Motor neuron (in vitro differentiated cells): ENCODE data around the gene POLR2J2. TPM values are rescaled to one million over a fixed set of nuclear protein-coding genes. Genes with fewer than 3 reads are reported as not detected.
A peak's percentile ranks its signal among the peaks of the same experiment; 100 is the strongest.
"Not testable (repeated sequence)": the region's sequence is repeated elsewhere in the genome, so short reads cannot be mapped to it uniquely, and the experiment has no call there.

Source experiments
- ATAC-seq, 8 experiments: fragments of 200-7000 bp; cut with Tn5 transposase; replicated peaks in 6 of 8; 2 replicates each; pipeline ENCODE4 v1.8.0; 2021; ENCODE audit warnings: mild to moderate bottlenecking in 8 of 8, moderate library complexity in 8 of 8
- H3K27ac ChIP-seq, 2 donors: fragments of 250-450 bp; sonication (Bioruptor Pico); 2 replicates each; pipeline ENCODE4 v1.9.0; 2021; ENCODE audit warnings: antibody characterized with exemption in 2 of 2, mild to moderate bottlenecking in 2 of 2, moderate library complexity in 1 of 2
- H3K4me1 ChIP-seq, 2 donors: fragments of 250-450 bp; sonication (Bioruptor Pico); replicated peaks in 1 of 2; 2 replicates each; pipeline ENCODE4 v1.6.1; 2021; ENCODE audit warnings: antibody characterized with exemption in 2 of 2, mild to moderate bottlenecking in 2 of 2, moderate library complexity in 1 of 2
- H3K4me3 ChIP-seq, 5 donors: fragments of 250-450 bp; sonication (Bioruptor Pico); 2 replicates each; pipeline ENCODE4 v1.9.0; 2021; ENCODE audit warnings: antibody characterized with exemption in 5 of 5, mild to moderate bottlenecking in 5 of 5, moderate library complexity in 4 of 5
- WGBS, 10 experiments: fragments of 450-650 bp; shearing (Covaris generic); methylation state at CpG; one replicate each; pipeline ENCODE4 v1.0.0; 2022; 5-methylcytosine and 5-hydroxymethylcytosine counted together
- in situ Hi-C, 9 experiments: fragments of 400-800 bp; cut with MboI; loops; one replicate each; pipeline ENCODE4 v1.15.0; 2021; ENCODE audit warnings: low sequenced_read_pairs in 9 of 9, low pct_unique_long_range_greater_than_20kb in 2 of 9; ENCODE audit not compliant: unreplicated experiment in 9 of 9
- total RNA-seq, 8 experiments: library from RNA; unstranded; fragments of 300-600 nt; gene quantifications; 2 replicates each; pipeline versions ENCODE4 v1.2.3 to v1.2.4, GENCODE V29; 2022

Gene POLR2J2
- total RNA-seq, 8 experiments from 2014 or later: 0.43 to 13.7 (median 1.6) TPM

DNA sequence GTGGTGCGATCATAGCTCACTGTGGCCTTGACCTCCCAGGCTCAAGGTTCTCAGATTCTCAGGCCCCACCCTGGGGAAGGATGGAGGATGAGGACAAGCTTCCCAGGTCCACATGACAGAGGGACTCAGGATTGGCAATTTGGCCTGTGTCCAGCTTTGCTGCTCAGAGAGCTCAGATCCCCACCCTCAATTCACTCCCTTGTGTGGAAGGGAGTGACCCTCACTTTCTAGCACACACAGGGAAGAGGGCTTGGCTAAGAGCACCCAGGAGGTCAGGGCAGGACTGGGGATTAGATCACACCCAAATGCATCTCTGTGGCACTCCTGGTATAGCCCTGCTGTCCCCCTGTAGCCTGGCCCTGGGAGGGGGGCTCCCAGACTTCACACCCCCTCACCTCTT lies 28.1 kb downstream of the POLR2J2 start:
- H3K4me3 ChIP-seq, in situ Hi-C loops, H3K4me1 ChIP-seq, H3K27ac ChIP-seq: not testable (repeated sequence)
- ATAC-seq: peak in 3 of 8 experiments; percentile 12 to 52 (median 28)
- WGBS, 10 experiments: no CpG with 5 or more reads among the region's 1 CpG

- H3K27ac ChIP-seq, H3K4me1 ChIP-seq, in situ Hi-C loops, H3K4me3 ChIP-seq: not testable (repeated sequence)
- no CpG with 5 or more reads among the region's 9 CpGs for WGBS, 10 experiments
- peak in 5 of 8 experiments; percentile 7 to 51 (median 16) for ATAC-seq
Observed at GRCh38 chr7:102642691-102643090, 28.8 kb downstream of the POLR2J2 start, which contains the start of gene UPK3BL1. Gene UPK3BL1 (minus strand): TSS chr7:102642791. CDS start chr7:102642741, 50 bp downstream.

GRCh38 chr7:102638848-102639247 lies 32.6 kb downstream of the POLR2J2 start:
- no CpG with 5 or more reads among the region's 11 CpGs for WGBS, 10 experiments
- peak in 3 of 8 experiments; percentile 5 to 23 (median 23) for ATAC-seq
- in situ Hi-C loops, H3K4me3 ChIP-seq, H3K27ac ChIP-seq, H3K4me1 ChIP-seq: not testable (repeated sequence)

DNA sequence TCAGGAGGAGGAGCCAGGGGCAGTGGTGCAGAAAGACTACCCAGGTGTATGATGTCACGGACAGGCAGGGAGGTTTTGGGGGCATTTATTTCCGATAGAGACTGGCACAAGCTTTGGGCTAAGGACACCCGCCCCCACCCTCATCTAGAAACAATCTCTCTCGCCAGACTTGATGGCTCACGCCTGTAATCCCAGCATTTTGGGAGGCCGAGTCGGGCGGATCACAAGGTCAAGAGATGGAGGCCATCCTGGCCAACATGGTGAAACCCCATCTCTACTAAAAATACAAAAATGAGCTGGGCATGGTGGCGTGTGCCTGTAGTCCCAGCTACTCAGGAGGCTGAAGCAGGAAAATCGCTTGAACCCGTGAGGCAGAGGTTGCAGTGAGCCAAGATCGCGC lies 34.5 kb downstream of the POLR2J2 start:
- H3K27ac ChIP-seq, in situ Hi-C loops, H3K4me1 ChIP-seq, ATAC-seq, H3K4me3 ChIP-seq: not testable (repeated sequence)
- WGBS, 10 experiments: no CpG with 5 or more reads among the region's 13 CpGs

DNA sequence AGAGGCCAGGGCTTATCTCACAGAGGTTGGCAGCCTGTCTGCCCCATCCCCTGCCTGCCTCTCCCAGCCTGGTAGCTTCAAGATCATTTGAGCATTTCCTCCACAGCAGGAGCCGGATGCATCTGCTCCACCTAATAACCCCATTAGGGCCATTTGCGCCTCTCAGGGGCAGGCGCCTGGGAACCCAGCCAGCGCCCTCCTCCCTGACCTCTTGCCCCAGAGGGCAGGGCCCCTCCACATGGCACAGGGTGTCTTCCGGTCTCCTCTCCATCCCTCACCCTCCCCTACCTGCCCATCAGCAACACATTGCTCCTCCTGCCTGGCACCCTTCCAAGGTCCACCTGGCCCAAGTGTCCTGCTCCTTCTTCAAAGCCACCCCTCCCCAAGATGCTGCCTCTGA lies 36.1 kb downstream of the POLR2J2 start:
- H3K27ac ChIP-seq, H3K4me1 ChIP-seq, ATAC-seq, H3K4me3 ChIP-seq, in situ Hi-C loops: not testable (repeated sequence)
- no CpG with 5 or more reads among the region's 5 CpGs for WGBS, 10 experiments

GRCh38 chr7:102634299-102634698 lies 37.2 kb downstream of the POLR2J2 start:
- in situ Hi-C loops, H3K4me3 ChIP-seq, H3K4me1 ChIP-seq, H3K27ac ChIP-seq: not testable (repeated sequence)
- ATAC-seq: peak in 1 of 8 experiments; percentile 9
- no CpG with 5 or more reads among the region's 6 CpGs for WGBS, 10 experiments

DNA sequence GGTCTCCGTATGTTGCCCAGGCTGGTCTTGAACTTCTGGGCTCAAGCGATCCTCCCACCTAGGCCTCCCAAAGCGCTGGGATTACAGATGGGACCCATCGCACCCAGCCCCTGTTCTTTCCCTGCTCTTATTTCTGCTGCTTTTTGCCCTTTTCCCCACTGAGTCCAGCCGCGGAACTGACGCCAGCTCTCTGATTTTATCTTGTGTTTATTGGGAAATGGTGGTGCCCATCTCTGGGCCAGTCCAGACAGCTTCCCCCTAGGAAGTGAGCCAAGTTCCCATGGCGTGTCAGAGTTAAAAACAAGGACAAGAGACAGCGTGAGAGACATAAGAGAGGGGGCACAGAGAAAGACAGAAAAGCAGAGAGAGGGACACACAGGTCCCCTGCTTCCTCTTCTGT lies 40.8 kb downstream of the POLR2J2 start:
- H3K4me1 ChIP-seq, in situ Hi-C loops, ATAC-seq, H3K27ac ChIP-seq, H3K4me3 ChIP-seq: not testable (repeated sequence)
- WGBS, 10 experiments: no CpG with 5 or more reads among the region's 9 CpGs

- H3K27ac ChIP-seq, H3K4me1 ChIP-seq, H3K4me3 ChIP-seq, in situ Hi-C loops: not testable (repeated sequence)
- peak in 1 of 8 experiments; percentile 22 for ATAC-seq
- WGBS, 10 experiments: no CpG with 5 or more reads among the region's 8 CpGs
Observed at GRCh38 chr7:102627271-102627904, 44.1 kb downstream of the POLR2J2 start.

DNA sequence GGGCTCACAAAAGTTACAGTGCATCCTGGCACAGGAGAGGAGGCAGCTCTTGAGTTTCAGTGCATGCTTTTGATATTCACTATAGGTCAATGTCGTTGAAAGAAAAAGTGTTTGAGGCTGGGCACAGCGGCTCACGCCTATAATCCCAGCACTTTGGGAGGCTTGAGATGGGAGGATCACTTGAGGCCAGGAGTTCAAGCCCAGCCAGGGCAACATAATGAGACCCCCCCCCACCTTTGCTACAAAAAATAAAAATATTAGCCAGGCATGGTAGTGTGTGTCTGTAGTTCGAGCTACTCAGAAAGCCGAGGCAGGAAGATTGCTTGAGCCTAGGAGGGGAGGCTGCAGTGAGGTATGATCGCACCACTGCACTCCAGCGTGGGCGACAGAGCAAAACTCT lies 53.3 kb downstream of the POLR2J2 start:
- ATAC-seq, H3K27ac ChIP-seq, H3K4me3 ChIP-seq, in situ Hi-C loops, H3K4me1 ChIP-seq: not testable (repeated sequence)
- WGBS, 10 experiments: no CpG with 5 or more reads among the region's 8 CpGs

DNA sequence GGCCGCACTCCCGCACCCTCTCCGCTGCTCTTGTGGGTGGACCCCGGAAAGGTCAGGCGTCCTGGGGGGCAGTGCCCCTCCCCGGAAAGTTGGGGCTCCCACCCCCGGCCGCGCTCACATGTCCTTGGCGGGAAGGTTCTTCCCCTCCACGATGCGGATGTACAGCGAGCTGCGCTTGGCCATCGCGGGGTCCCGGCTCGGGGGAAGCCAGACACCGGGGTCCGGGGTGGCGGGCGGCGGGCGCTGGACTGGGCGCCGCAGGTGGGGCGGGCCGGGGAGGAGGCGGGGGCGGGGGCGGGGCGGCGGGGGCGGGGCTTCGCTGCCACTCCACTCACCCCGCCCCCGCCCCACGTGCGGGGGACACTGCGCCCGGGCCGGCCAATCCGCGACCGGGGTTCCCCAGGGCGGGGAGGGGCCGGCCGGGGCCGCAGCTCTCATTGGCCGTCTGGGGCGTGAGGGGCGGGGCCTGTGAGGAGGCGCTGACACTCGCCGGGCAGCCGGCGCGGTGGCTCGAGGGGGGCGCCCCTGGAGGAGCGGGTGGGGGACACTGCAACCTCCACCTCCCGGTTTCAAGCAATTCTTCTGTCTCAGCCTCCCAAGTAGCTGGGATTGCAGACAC lies 54.8 kb downstream of the POLR2J2 start, which contains the start of gene RASA4:
RASA4 (minus strand) TSS at position 250 of the 619 bp plus-strand sequence; CDS start at position 183, 67 bp downstream.
- ATAC-seq: peak; percentile 72 to 98 (median 88)
- no CpG with 5 or more reads among the region's 62 CpGs for WGBS, 10 experiments
- H3K27ac ChIP-seq, in situ Hi-C loops, H3K4me1 ChIP-seq: not testable (repeated sequence)
- peak within 1 kb of the TSS in 1 of 5 donors; percentile 17 for H3K4me3 ChIP-seq

Other genes with a start within 250 kb of the POLR2J2 start
- gene ORAI2, start 238.1 kb downstream of the POLR2J2 start, total RNA-seq: 10 to 100 TPM in 6 of 8 experiments, 1 to 10 TPM in 2; 5.4 to 45.0 (median 21.4) TPM
- 10 to 100 TPM in 6 of 8 experiments, 1 to 10 TPM in 2; 6.9 to 16.7 (median 10.7) TPM for gene ALKBH4, start 206.8 kb downstream of the POLR2J2 start, total RNA-seq
- gene LRWD1, start 206.7 kb downstream of the POLR2J2 start, total RNA-seq: 10 to 100 TPM in 7 of 8 experiments, 1 to 10 TPM in 1; 9.1 to 23.5 (median 17.9) TPM
- 10 to 100 TPM; 37.3 to 78.3 (median 53.6) TPM for gene POLR2J, start 192.7 kb downstream of the POLR2J2 start, total RNA-seq
- 10 to 100 TPM in 1 of 8 experiments, 1 to 10 TPM in 7; 1.6 to 12.4 (median 5.5) TPM for gene RASA4B, start 153.9 kb downstream of the POLR2J2 start, total RNA-seq
- 10 to 100 TPM in 2 of 8 experiments, under 1 TPM in 3, not detected in 3; 0.23 to 26.2 (median 0.43) TPM for gene UPK3BL2, start 128.0 kb downstream of the POLR2J2 start, total RNA-seq
- 1 to 10 TPM in 2 of 8 experiments, under 1 TPM in 2, not detected in 4; 0.11 to 7.2 (median 2.9) TPM for gene SPDYE2, start 120.4 kb downstream of the POLR2J2 start, total RNA-seq
- gene POLR2J3, start 99.1 kb downstream of the POLR2J2 start, total RNA-seq: 100 to 1,000 TPM in 1 of 8 experiments, 10 to 100 TPM in 5, 1 to 10 TPM in 2; 6.5 to 111 (median 14.0) TPM
- gene RASA4, start 54.9 kb downstream of the POLR2J2 start, total RNA-seq: 10 to 100 TPM in 3 of 8 experiments, 1 to 10 TPM in 5; 1.7 to 19.1 (median 8.6) TPM
- 10 to 100 TPM in 5 of 8 experiments, 1 to 10 TPM in 3; 5.7 to 37.1 (median 11.0) TPM for gene UPK3BL1, start 28.9 kb downstream of the POLR2J2 start, total RNA-seq
- gene SPDYE2B, start 21.3 kb downstream of the POLR2J2 start, total RNA-seq: 1 to 10 TPM in 2 of 8 experiments, under 1 TPM in 1, not detected in 5; 0.11 to 2.6 (median 2.0) TPM
- gene FAM185A, start 77.3 kb upstream of the POLR2J2 start, total RNA-seq: 10 to 100 TPM in 3 of 8 experiments, 1 to 10 TPM in 5; 5.9 to 15.1 (median 9.1) TPM
- gene LRRC17, start 241.3 kb upstream of the POLR2J2 start, total RNA-seq: 100 to 1,000 TPM in 1 of 8 experiments, 1 to 10 TPM in 6, under 1 TPM in 1; 0.42 to 110 (median 1.7) TPM